HG02973 (cell line): ENCODE measurements around the gene LUC7L.
"Not testable (repeated sequence)": the region's sequence is repeated elsewhere in the genome, so short reads cannot be mapped to it uniquely, and the experiment has no call there.

Experiments used
- ATAC-seq: cut with Tn5 transposase; IDR thresholded peaks from one replicate; pipeline ENCODE4 v1.9.1; 2021; ENCODE audit warnings: moderate library complexity; ENCODE audit not compliant: unreplicated experiment

The LUC7L gene

DNA sequence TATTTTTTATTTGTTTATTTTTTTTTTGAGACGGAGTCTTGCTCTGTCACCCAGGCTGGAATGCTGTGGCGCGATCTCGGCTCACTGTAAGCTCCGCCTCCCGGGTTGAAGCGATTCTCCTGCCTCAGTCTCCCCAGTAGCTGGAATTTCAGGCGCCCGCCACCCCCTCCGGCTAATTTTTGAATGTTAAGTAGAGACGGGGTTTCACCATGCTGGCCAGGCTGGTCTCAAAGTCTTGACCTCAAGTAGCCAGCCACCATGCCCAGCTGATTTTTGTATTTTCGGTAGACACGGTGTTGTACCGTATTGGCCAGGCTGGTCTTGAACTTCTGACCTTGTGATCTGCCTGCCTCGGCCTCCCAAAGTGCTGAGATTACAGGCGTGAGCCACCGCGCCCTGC is 1.1 kb upstream of the LUC7L start:
- not testable (repeated sequence) for ATAC-seq

DNA sequence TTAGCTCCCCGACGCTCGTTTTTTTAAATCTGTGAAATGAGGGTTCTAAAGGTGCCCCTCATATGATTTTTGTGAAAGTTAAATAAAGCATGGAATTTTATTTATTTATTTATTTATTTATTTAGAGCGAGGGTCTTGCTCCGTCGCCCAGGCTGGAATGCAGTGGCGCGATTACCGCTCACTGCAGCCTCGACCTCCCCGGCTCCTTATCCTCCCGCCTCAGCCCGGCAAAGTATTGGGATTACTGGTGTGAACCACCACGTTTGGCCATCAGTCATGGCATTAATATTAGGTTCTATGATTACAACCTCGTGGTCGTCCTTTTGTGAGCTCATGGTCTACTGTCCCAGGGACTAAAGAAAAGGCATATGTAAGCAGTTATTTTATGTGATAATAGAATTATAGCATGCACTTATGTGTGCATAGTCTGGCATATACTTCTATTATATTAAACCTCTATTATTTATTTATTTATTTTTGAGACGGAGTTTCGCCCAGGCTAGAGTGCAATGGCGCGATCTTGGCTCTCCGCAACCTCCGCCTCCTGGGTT is 557 bp upstream of the LUC7L start:
- no peak for ATAC-seq

DNA sequence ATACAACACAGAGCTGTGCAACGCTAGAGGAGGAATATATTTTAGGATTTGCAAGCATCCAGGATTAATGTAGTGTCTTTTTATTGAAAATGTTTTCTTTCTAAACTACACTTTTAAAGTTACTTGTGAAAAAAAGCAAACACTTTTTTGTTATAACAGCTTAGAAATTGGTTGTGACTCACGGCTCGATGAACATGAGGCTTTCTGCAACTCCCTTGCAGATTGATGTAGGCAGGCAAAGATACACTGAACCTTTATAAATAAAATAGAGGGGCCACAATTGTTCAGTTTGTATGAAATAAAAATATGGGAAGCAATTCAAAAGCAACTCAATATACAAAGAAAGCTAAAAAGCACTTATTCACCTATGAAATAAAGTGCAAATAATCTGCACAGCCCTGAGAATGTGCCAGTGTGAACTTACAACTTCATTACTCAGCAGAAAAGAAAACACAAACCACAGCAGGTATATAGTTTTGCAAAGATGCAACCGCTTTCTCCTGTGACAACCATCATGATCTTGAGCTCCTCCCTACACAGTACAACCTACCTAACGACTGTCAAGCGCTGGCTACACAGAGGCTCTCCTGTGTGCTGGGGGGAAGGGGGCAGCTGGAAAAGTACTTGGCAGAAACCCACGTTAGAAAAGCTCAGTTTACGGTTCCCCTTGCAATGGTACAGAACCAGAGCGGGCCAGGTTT is 948 bp downstream of the LUC7L start:
- no peak for ATAC-seq

DNA sequence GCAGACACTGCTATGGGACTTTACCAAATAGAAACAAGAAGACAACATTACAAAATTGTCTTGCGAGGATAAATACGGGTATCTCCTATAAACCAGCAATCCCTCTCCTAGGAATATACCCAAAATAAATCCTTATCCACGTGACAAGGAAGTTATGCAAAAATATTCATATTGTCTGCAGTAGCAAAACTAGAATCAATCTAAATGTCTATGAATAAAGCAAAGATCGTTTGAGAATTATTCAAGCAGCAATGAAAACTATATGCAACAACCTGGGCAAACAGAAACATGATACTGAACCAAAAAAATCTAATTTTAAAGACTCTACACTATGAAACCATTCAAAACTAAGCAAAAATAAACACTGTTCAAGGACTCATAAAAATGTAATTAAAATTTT is 9.2 kb downstream of the LUC7L start:
- ATAC-seq, result no peak

DNA sequence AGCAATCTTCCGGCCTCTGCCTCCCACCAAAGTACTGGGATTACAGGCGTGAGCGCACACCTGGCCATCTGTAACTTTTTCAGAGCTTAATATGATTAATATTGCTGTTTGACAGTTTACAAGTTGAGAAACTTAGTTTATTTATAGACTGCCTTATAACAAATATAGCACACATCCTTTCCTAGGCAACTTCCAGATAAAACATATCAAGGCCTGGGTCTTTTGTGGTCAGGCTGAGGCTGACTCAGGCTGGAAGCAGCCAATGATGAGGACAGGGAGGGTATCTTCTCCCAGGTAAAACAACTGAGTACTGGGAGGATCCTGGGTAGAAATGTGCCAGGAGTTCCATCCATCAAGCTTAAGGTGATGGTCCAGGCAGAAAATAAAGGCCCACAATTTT is 16.2 kb downstream of the LUC7L start:
- ATAC-seq, result no peak

DNA sequence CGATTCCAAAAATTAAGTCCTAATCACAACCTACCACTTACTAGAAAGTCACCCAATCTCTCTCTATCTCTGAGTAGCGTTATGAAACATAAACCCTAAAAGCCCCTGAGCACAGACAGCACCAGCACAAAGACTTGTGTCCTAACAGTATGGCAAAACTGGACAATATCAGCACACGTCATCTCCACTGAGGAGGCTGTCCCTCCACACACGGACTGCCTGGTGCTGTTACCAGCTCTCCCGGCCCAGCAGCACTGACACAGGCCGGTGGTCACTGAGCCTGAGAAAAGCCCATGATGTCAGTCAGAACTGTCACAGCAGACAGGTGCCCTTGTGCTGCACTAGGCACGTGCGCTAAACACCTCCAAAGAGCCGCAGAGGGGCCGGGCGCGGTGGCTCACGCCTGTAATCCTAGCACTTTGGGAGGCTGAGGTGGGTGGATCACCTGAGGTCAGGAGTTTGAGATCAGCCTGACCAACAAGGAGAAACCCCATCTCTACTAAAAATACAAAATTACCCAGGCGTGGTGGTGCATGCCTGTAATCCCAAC is 17.5 kb downstream of the LUC7L start:
- not testable (repeated sequence) for ATAC-seq

DNA sequence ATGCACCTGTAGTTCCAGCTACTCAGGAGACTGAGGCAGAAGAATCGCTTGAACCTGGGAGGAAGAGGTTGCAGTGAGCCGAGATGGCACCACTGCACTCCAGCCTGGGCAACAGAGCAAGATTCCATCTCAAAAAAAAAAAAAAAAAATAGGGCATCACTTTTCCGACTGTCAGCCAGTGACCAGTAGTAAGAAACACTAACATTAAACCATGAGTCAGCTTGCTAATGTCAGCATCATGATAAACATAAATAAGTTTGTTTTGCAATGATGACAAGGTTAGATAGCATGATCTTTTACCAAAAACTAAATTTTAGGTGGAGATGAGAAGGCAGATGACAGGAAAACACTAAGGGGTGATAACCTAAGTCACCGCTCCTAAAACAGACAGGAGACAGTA is 19.9 kb downstream of the LUC7L start:
- not testable (repeated sequence) for ATAC-seq

DNA sequence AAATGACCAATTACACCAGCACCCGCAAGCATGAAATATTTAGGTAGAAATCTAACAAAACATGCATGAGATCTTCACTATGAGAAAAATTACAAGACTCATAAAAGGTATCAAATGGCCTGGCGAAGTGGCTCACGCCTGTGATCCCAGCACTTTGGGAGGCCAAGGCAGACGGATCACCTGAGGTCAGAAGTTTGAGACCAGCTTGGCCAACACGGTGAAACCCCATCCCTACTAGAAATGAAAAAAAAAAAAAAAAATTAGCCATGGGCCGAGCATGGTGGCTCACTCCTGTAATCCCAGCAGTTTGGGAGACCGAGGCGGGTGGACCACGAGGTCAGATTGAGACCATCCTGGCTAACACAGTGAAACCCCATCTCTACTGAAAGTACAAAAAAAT is 25.2 kb downstream of the LUC7L start:
- ATAC-seq, result not testable (repeated sequence)

DNA sequence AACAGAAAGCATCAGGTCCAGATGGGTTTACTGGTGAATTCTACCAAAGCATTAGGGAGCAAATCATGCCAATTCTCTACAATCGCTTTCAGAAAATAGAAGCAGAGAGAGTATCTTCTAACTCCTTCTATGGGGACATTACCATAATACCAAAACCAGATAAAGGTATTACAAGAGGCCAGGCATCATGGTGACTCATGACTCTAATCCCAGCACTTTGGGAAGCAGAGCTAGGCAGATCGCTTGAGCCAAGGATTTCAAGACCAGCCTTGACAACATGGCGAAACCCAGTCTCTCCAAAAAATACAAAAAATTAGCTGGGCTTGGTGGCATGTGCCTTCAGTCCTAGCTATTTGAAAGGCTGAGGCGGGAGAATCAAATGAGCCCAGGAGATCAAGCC is 26.0 kb downstream of the LUC7L start:
- ATAC-seq, result no peak

DNA sequence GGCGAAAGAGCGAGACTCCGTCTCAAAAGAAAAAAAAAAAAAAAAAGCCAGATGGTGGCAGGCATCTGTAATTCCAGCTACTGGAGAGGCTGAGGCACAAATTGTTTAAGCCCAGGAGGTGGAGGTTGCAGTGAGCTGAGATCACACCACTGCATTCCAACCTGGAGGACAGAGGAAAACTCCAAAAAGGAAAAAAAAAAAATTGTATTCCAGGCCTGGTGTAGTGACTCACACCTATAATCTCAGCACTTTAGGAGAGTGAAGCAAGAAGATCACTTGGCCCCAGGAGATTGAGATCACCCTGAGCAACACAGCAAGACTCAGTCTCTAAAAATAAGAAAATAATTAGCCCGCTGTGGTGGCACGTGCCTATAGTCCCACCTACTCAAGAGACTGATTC is 28.9 kb downstream of the LUC7L start:
- no peak for ATAC-seq

DNA sequence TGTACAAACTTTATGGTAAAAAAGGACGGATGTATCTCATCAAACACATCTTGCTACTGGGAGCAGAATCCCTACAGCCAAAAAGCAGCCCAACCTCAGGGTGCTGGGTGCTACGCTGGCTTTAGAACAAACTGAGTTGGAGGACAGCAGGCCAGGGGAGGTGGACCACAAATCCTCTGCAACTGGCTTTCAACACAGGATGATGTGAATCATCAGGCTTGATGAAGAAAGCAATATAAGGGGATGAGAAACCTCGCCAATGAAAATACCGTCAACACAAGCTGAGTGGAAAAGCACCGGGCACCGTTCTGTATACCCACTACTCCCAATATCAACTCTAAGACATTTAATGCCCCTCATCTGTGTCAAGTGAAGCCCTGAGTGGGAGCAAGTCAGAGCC is 34.7 kb downstream of the LUC7L start:
- no peak for ATAC-seq

DNA sequence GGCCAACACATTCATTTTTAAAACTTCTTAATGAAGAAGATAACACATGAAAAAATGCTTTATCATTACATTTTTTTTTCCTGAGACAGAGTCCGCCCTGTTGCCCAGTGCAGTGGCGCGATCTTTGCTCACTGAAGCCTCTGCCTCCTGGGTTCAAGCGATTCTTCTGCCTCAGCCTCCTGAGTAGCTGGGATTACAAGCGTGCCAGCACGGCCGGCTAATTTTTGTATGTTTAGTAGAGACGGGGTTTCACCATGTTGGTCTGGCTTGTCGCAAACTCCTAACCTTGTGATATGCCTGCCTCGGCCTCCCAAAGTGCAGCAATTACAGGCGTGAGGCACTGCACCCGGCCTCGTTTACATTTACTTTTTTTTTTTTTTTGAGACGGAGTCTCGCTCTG is 35.8 kb downstream of the LUC7L start:
- no peak for ATAC-seq

DNA sequence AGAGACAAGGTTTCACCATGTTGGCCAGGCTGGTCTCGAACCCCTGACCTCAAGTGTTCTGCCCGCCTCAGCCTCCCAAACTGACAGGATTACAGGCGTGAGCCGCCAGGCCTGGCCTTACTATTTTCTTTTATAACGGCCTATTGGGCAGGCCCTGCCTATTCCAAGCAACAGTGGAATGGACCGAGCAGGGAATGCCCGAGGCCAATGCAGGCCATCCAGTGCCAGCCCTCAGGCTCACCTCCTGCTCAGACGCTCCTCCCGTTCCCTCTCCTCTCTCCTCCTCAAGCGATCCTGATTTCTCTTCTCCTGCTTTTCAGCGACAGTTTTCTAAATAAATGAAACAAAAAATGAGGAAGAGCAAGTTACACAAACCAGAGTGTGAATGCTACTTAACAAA is 36.6 kb downstream of the LUC7L start:
- no peak for ATAC-seq

DNA sequence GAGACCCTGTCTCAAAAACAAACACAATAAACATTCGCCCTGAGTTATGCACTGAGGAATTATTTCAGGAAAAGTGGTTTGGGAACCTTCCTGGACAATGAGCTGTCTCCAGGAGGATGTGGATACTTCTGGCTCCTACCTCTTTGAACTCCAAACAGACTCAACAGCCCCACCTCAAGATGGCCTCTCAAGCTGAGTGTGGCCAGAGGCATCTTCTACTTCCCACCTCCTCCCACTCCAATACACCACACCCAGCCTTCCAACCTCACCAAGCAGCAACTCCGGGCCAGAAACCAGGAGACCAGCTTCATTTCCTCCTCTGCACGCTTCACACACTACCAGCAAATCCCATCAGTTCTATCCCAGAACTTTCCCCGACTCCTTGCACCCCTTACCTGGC is 37.4 kb downstream of the LUC7L start:
- ATAC-seq, result no peak

DNA sequence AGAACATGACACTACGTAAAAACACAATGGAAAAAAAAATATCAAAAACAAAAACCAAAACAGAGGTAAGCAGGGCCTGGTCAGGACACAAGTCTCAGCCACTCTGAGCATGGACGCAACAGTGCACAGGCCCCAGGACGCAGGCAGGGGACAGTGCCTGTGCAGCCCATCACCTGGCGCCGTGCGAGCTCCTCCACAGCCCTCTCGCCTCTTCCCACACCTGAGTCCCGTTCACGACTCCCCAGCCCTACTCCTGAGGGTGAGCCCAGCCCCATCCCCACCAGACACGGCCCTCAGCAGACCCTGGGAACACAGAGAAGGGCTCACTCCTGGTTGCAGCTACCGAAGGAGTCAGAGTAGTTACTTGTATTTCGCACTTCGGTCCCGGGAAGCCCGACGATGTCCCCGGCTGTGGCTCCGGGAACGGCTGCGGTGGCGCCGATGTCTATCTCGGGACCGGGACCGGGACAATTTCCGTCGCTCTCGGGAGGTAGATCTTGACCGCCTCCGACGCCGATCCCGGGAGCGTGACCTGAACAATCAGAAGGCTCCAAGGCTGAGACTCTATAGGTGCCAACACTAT is 39.6 kb downstream of the LUC7L start:
- ATAC-seq, result no peak

DNA sequence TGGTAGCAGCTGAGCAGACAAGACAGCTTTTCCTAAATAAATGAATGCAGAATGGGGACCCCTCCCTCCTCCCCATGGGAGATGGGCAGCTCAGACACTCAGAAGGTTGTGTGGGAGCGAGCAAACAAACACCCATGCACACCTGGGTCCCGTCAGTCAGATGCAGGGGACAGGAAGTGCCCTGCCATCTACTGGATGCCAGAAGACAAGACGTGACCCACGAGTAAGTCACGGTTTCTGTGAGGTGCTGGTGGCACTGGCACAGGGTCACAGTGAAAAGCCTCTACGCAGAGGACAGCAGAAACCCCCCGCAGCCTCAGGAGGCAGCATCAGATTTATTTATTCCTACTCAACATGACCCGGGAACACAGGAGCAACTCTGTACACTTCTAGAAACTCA is 40.6 kb downstream of the LUC7L start:
- no peak for ATAC-seq

DNA sequence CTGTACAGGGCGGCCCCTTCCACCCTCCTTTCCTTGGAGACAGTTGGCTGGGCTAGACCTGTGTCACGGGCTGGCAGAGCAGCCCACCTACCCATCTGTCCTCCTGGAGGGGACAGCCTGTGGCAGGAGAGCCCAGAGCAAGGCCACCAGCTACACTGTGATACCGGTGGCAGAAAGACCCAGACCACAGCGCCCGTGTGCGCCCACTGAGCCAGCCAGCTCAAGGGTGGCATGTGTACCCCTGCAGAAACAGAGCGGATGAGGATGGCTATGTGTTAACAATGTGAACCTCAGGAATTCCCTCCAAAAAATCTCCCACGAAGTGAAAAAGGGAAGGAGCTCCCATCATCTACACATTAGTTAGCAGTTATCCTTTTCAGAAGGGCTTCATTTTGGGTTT is 41.9 kb downstream of the LUC7L start:
- no peak for ATAC-seq

DNA sequence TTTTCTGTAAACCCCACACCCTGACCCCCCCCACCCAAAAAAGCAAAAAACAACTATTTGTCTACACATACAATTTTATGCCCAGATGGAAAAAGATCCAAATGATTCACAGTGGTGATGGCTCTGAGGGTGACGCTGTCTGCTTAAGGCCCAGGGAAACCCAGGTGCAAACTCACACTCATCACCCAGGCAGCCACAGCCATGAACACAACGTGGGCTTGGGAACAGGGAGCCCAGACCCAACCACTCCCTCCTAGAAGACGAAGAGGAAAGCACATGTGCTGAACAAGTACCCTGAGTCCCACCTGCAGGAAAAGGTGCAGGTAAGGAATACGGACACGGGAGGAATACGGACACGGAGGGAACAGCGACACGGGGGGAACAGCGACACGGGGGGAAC is 43.6 kb downstream of the LUC7L start:
- ATAC-seq, result no peak

DNA sequence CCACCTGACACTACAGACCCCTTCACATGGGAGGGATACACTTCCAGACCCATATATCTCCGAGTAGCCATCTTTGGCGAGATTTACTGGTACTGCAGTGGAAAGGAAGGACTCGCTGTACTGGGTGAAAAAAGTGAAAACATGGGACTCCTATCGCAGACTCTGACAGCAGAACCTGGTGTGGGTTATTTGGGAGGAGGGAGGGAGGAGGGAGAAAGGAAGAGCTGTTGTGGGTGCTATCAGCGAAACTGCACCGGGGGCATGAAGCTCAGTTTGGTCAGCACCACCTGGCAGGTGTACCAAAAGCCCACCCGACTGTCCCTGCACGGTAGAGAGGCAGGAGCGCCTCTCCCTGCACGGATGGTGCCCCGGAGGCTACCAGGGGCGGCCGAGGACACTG is 44.0 kb downstream of the LUC7L start:
- ATAC-seq, result no peak

DNA sequence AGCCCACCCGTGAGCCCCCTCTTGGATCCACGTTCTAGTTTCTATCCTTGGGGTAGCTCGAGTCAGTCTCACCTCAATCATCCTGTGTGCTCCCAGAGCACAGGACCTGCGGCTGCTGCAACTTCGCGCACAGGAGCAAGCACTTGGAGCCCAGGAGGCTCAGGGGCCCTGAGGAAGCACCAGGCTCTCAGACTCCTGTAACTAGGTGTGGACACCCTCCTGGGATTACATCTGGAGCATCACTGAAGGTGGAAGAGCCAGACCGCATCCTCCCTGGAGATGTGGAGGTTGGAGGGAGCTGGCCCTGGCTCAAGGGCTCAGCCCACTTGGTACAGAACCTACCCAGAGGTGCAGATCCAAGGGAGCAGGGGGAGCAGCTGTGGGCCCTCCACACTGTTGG is 46.2 kb downstream of the LUC7L start:
- ATAC-seq, result no peak

DNA sequence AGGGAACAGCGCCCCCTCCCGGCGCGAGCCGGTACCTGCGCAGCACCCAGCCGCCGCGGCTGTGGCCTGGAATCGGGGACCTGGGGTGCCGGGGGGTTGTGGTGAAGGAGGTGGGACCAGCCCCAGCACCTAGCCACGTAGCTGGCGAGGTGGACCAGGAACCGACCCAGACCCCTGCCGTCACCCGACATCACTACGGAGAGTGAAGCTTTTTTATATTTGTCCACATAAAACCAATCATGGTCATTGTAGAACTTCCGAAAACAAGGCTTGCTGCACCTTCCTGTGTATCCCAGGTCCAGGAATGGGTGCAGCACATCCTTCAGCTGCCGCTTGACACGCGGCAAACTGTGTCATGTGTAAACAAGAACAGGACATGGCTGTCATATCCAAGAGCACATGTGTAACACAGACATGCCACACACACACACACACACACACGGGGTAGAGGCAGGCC is 47.7 kb downstream of the LUC7L start:
- no peak for ATAC-seq
